Measurements from ENCODE around the gene DVL3.

- TF ChIP-seq CTCF (IDR thresholded peaks at IDR 0.05; ENCODE audit: borderline replicate concordance, extremely low read depth, low read length, poor library complexity, severe bottlenecking): no peak
- TF ChIP-seq EZH2 (IDR thresholded peaks at IDR 0.05; ENCODE audit: borderline replicate concordance, low read depth, low read length, severe bottlenecking): no peak
These were observed 20.4 kb upstream of the DVL3 start for GRCh38 chr3:184134746-184135148.
